ENCODE measurements around the gene KRT40.

- TF ChIP-seq NFE2L2 (IDR thresholded peaks at IDR 0.05; ENCODE audit: low read depth, low read length) (no peak), POLR2A (IDR thresholded peaks at IDR 0.05; ENCODE audit: low read depth, low read length) (no peak), ELK1 (IDR thresholded peaks at IDR 0.05; ENCODE audit: borderline replicate concordance, low read depth, low read length) (no peak)
Measured at GRCh38 chr17:40944531-40944930, 39.6 kb downstream of the KRT40 start.

All from IMR-90 (cell line).